Kidney (tissue), 14 donors: Measurements from ENCODE around the gene LMOD3. TPM values are rescaled to one million over a fixed set of nuclear protein-coding genes. Genes with fewer than 3 reads are reported as not detected.

Experiments used
- DNase-seq, 5 donors: peaks; one replicate each; pipeline ENCODE4 v3.0.0-alpha.2; 2013 to 2020
- FAIRE-seq: peaks from 2 replicates; lab custom pipeline; 2012; peaks lifted over from hg19 to GRCh38; lab: Jason Lieb, UNC
- H3K27ac ChIP-seq, 2 donors: one replicate each; pipeline ENCODE4 v1.7.0; 2013; ENCODE audit warnings: low read depth in 2 of 2, low read length in 2 of 2, inconsistent platforms in 1 of 2
- H3K27me3 ChIP-seq: one replicate; pipeline ENCODE4 v1.7.1; 2013; ENCODE audit warnings: low read length, inconsistent platforms; ENCODE audit not compliant: control insufficient read depth, insufficient read depth
- H3K36me3 ChIP-seq, 3 donors: one replicate each; pipeline versions ENCODE4 v1.7.0 to v1.7.1; 2013; ENCODE audit warnings: low read length in 3 of 3, control low read depth in 1 of 3, inconsistent platforms in 1 of 3; ENCODE audit not compliant: insufficient read depth in 3 of 3, control insufficient read depth in 2 of 3
- H3K4me1 ChIP-seq, 3 donors: one replicate each; pipeline versions ENCODE4 v1.7.0 to v1.7.1; 2013; ENCODE audit warnings: low read length in 3 of 3, inconsistent platforms in 1 of 3, low read depth in 1 of 3; ENCODE audit not compliant: control insufficient read depth in 2 of 3, insufficient read depth in 2 of 3
- H3K4me3 ChIP-seq, 3 donors: one replicate each; pipeline versions ENCODE4 v1.7.0 to v1.8.1; 2013; ENCODE audit warnings: low read length in 3 of 3, control low read depth in 1 of 3, inconsistent platforms in 1 of 3
- H3K9ac ChIP-seq, 3 donors: one replicate each; pipeline versions ENCODE4 v1.7.0 to v1.7.1; 2013; ENCODE audit warnings: low read length in 3 of 3, control low read depth in 1 of 3, inconsistent platforms in 1 of 3
- H3K9me3 ChIP-seq, 3 donors: one replicate each; pipeline versions ENCODE4 v1.7.0 to v1.7.1; 2013; ENCODE audit warnings: low read length in 3 of 3, control low read depth in 1 of 3, inconsistent platforms in 1 of 3; ENCODE audit not compliant: control insufficient read depth in 2 of 3, insufficient read depth in 1 of 3
- CTCF ChIP-seq: IDR thresholded peaks from 3 replicates; pipeline ENCODE4 v1.5.1; 2012; ENCODE audit warnings: mild to moderate bottlenecking, moderate library complexity, borderline replicate concordance; ENCODE audit not compliant: insufficient read depth; ENCODE audit errors: extremely low read depth
- intact Hi-C: fragments of 100-400 bp; cut with DNase I; formaldehyde crosslinking; loops from one replicate; pipeline ENCODE4 v1.11.1; 2022
- polyA plus RNA-seq: library from polyadenylated mRNA; stranded (reverse); fragments of 350-450 nt; fragmentation: Illumina TruSeq; extraction: RNeasy Lipid Tissue Mini Kit (QIAGEN cat#74804); gene quantifications from one replicate; pipeline ENCODE4 v1.2.3, GENCODE V29; 2014; ENCODE audit warnings: low read depth, low replicate concordance; ENCODE audit not compliant: insufficient read depth
- total RNA-seq: library from RNA; stranded (reverse); fragmentation: NEBNext Ultra II Directional; extraction: Animal tissue kit (Norgen Biotek cat#: 25700); gene quantifications from one replicate; pipeline ENCODE4 v1.2.1, GENCODE V29; 2021
- donor health status: control.
- donor health status: control.
- donor health status: control.
- donor health status: control.
- donor health status: control.
- donor health status: DM: yes; HTN: yes; CAD: no.
- donor health status: Normal renal cell carcinoma (clear cell type).

LMOD3 gene
- total and polyA plus RNA-seq, 2 donors from 2014 or later, result 0.09 to 0.28 TPM

DNA sequence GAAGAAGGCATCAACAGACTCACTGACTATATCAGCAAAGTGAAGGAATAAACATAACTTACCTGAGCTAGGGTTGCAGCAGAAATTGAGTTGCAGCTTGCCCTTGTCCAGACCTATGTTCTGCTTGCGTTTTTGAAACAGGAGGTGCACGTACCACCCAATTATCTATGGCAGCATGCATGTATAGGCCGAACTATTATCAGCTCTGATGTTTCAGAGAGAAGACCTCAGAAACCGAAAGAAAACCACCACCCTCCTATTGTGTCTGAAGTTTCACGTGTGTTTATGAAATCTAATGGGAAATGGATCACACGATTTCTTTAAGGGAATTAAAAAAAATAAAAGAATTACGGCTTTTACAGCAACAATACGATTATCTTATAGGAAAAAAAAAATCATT lies 17.8 kb downstream of the LMOD3 start:
- H3K27ac ChIP-seq, result no peak overlapping the region

DNA sequence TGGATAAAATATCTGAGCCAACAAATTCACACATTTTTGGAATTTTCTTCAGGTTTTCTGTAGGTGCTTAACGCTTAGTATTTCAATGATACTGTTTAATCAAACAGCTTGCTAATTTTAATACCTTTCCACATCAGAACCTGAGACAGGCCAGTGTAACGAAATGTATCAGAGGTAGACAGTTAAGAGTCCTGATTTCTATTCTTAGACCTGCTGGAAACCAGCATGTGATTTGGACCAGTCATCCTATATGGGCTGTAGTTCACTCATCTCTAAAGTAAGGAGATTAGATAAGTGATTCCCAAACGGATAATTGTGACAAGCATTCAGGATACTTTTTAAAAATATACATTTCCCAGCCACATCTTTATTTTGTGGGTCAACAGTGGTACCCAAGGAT lies 19.3 kb downstream of the LMOD3 start:
- Histone ChIP-seq H3K9me3 (no peaks in the 10 kb centered on the region), H3K27me3 (no peaks in the 10 kb centered on the region), H3K9ac (no peak overlapping the region), H3K4me1 (no peaks in the 10 kb centered on the region), H3K27ac (no peak overlapping the region), H3K36me3 (peaks cover 0 to 30% (median 21%) of the 10 kb centered on the region in 3 donors), H3K4me3 (no peak overlapping the region)
- no peak for DNase-seq
- FAIRE-seq, result no peak
- TF ChIP-seq CTCF, result no peak
- intact Hi-C loops, result no loop called here

More for the DNA sequence above, 17.8 kb downstream of the LMOD3 start:
- Histone ChIP-seq H3K4me3 (no peak overlapping the region), H3K9me3 (no peaks in the 10 kb centered on the region), H3K36me3 (peaks cover 0 to 30% (median 21%) of the 10 kb centered on the region in 3 donors), H3K4me1 (no peaks in the 10 kb centered on the region), H3K27me3 (no peaks in the 10 kb centered on the region), H3K9ac (no peak overlapping the region)
- FAIRE-seq (no peak), DNase-seq (no peak)
- TF ChIP-seq CTCF, result no peak
- intact Hi-C loops, result no loop called here

- H3K9me3 ChIP-seq, result no peaks in the 10 kb centered on the region
- no peak overlapping the region for H3K27ac ChIP-seq
- no peak for TF ChIP-seq CTCF
- no peaks in the 10 kb centered on the region for H3K4me1 ChIP-seq
- no peaks in the 10 kb centered on the region for H3K27me3 ChIP-seq
- no peak overlapping the region for H3K4me3 ChIP-seq
- H3K36me3 ChIP-seq, result peaks cover 0 to 30% (median 21%) of the 10 kb centered on the region in 3 donors
- intact Hi-C loops, result no loop called here
- no peak for DNase-seq
- no peak overlapping the region for H3K9ac ChIP-seq
- no peak for FAIRE-seq
Measured at GRCh38 chr3:69102384-69102783, 20.0 kb downstream of the LMOD3 start.

DNA sequence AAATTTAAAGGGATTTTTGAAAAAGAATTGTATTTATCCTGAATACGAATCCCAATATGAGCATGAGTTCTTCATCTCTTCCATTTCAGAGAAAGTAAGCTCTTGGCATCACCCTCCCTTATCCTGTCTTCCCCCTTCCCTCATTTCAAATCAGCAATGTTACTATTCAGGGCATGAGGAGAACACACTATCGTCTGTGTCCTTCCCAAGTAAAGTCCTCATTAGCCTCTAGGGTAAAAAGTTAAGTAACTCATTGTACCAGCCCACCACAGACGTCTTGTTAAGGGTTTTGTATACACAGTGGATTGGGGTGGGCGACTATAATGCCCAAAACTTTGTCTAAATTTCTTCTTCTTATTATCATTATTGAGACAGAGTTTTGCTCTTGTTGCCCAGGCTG lies 22.8 kb downstream of the LMOD3 start:
- Histone ChIP-seq H3K4me1 (peaks cover 0 to 5% (median under 1%) of the 10 kb centered on the region in 3 donors), H3K9me3 (no peaks in the 10 kb centered on the region), H3K27ac (no peak overlapping the region), H3K4me3 (no peak overlapping the region), H3K27me3 (no peaks in the 10 kb centered on the region), H3K36me3 (peaks cover 0 to 27% (median 19%) of the 10 kb centered on the region in 3 donors), H3K9ac (no peak overlapping the region)
- no peak for TF ChIP-seq CTCF
- no peak for FAIRE-seq
- no peak for DNase-seq
- intact Hi-C loops, result no loop called here
